Measurements from ENCODE around the gene KCNMB4.

DNA sequence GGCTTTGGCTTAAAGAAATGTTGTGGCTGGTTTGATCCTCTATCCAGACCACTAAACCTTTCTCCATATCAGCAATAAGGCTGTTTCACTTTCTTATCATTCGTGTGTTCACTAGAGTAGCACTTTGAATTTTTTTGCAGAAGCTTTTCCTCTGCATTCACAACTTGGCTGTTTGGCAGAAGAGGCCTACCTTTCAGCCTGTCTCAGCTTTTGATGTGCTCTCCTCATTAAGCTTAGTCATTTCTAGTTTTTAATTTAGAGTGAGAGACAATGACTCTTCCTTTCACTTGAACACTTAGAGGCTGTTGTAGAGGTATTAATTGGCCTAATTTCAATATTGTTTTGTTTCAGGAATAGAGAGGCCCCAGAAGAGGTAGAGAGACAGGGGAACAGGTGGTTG lies 13.8 kb downstream of the KCNMB4 start:
- TF ChIP-seq POLR2AphosphoS5 (IDR thresholded peaks at IDR 0.05; ENCODE audit: low read depth, low read length), result no peak
- TF ChIP-seq, protein P1, sequence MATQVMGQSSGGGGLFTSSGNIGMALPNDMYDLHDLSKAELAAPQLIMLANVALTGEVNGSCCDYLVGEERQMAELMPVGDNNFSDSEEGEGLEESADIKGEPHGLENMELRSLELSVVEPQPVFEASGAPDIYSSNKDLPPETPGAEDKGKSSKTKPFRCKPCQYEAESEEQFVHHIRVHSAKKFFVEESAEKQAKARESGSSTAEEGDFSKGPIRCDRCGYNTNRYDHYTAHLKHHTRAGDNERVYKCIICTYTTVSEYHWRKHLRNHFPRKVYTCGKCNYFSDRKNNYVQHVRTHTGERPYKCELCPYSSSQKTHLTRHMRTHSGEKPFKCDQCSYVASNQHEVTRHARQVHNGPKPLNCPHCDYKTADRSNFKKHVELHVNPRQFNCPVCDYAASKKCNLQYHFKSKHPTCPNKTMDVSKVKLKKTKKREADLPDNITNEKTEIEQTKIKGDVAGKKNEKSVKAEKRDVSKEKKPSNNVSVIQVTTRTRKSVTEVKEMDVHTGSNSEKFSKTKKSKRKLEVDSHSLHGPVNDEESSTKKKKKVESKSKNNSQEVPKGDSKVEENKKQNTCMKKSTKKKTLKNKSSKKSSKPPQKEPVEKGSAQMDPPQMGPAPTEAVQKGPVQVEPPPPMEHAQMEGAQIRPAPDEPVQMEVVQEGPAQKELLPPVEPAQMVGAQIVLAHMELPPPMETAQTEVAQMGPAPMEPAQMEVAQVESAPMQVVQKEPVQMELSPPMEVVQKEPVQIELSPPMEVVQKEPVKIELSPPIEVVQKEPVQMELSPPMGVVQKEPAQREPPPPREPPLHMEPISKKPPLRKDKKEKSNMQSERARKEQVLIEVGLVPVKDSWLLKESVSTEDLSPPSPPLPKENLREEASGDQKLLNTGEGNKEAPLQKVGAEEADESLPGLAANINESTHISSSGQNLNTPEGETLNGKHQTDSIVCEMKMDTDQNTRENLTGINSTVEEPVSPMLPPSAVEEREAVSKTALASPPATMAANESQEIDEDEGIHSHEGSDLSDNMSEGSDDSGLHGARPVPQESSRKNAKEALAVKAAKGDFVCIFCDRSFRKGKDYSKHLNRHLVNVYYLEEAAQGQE (IDR thresholded peaks at IDR 0.05; ENCODE audit: insufficient read depth in 1 of 2, low read depth in 2 of 2, low read length in 2 of 2), result no peak
- no peak for TF ChIP-seq TAF1 (IDR thresholded peaks at IDR 0.05; ENCODE audit: borderline replicate concordance, insufficient read depth, low read length)
- no peak for TF ChIP-seq SIN3A (IDR thresholded peaks at IDR 0.05; ENCODE audit: borderline replicate concordance, insufficient read depth, low read length)
- no peak for TF ChIP-seq FOXP2 (optimal IDR thresholded peaks at IDR 0.05; ENCODE audit: borderline replicate concordance, extremely low read depth, extremely low read length, insufficient read depth)

Measured in PFSK-1 (cell line).